ENCODE results near the gene SLC28A1.

- TF ChIP-seq POLR2A (IDR thresholded peaks at IDR 0.05; ENCODE audit: low read length): no peak
- no peak for TF ChIP-seq GATA1 (IDR thresholded peaks at IDR 0.05; ENCODE audit: low read depth, low read length)
Measured at GRCh38 chr15:84869510-84869909, 15.0 kb upstream of the SLC28A1 start.

All from erythroblast (primary cell).